ENCODE measurements around the gene PPTC7.
A peak's percentile ranks its signal among the peaks of the same experiment; 100 is the strongest.

The PPTC7 gene

DNA sequence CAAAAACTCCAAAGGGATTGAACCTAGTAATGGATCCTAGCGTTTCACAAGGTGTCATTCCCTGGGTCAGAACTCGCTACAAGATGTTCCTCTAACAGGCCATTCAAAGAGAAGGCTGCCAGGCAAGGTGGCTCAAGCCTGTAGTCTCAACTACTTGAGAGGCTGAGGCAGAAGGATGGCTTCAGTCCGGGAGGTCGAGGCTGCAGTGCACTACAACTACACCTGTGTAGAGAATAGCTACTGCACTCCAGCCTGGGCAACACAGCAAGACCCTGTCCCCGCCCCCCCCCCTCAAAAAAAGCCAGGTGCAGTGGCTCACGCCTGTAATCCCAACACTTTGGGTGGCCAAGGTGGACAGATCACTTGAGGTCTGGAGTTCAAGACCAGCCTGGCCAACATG is 14.4 kb downstream of the PPTC7 start (continued):
- TF ChIP-seq AEBP2 (tag by site-specific recombination; IDR thresholded peaks at IDR 0.05; ENCODE audit: borderline replicate concordance), result no peak
- no peak for TF ChIP-seq ZNF830 (tag by site-specific recombination; IDR thresholded peaks at IDR 0.05; ENCODE audit: low read depth)
- no peak for TF ChIP-seq ZSCAN5A (tag by site-specific recombination; IDR thresholded peaks at IDR 0.05)
- no peak for TF ChIP-seq ZNF639 (tag by site-specific recombination; IDR thresholded peaks at IDR 0.05)
- no peak for TF ChIP-seq WT1 (tag by site-specific recombination; IDR thresholded peaks at IDR 0.05)
- TF ChIP-seq, protein P1, sequence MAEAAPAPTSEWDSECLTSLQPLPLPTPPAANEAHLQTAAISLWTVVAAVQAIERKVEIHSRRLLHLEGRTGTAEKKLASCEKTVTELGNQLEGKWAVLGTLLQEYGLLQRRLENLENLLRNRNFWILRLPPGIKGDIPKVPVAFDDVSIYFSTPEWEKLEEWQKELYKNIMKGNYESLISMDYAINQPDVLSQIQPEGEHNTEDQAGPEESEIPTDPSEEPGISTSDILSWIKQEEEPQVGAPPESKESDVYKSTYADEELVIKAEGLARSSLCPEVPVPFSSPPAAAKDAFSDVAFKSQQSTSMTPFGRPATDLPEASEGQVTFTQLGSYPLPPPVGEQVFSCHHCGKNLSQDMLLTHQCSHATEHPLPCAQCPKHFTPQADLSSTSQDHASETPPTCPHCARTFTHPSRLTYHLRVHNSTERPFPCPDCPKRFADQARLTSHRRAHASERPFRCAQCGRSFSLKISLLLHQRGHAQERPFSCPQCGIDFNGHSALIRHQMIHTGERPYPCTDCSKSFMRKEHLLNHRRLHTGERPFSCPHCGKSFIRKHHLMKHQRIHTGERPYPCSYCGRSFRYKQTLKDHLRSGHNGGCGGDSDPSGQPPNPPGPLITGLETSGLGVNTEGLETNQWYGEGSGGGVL (tag by site-specific recombination; IDR thresholded peaks at IDR 0.05), result no peak

DNA sequence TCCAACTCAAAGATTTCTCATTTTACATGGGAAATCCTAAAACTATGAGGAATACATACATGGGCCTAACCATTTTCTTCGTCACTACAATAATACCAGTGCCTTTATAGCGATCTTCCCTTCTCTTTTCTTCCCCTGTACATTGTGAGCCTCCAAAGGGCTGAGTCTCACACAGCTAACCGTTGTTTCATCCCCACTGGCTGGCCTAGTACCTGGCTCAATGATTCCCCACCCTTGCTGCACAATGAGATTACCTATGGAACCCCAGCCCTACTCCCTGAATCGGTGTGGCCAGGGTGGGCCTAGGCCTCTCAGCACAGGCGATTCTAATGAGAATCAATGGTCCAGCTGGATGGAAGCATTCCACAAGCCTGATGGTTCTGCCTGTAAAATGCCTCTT is 16.1 kb downstream of the PPTC7 start:
- no peak overlapping the region for H3K27ac ChIP-seq (ENCODE audit: extremely low read depth, low read depth, low read length)
- H3K9me3 ChIP-seq (ENCODE audit: control insufficient read depth, insufficient read depth, low read depth, low read length), result no peaks in the 10 kb centered on the region; the same call in 1 of the 2 replicates
- no peak overlapping the region for H3K4me3 ChIP-seq (ENCODE audit: low read depth, low read length)
- H3K4me1 ChIP-seq (ENCODE audit: control insufficient read depth, insufficient read depth, low read length), result peaks cover 13% of the 10 kb centered on the region
- ChIA-PET CTCF (interaction anchor here (0.6 to 1.7 kb wide), 4 partner anchors 15 to 263 kb away, joined by 4 to 7 read pairs (median 4); no protein-coding TSS in a partner anchor), POLR2A (interaction anchor here (1.8 kb wide), 1 partner anchor 47 kb away, joined by 5 read pairs; the partner anchor contains the start of gene TCTN1)
- no peak for TF ChIP-seq ZSCAN4 (tag by site-specific recombination; IDR thresholded peaks at IDR 0.05)
- TF ChIP-seq ZNF555 (tag by site-specific recombination; conservative IDR thresholded peaks at IDR 0.05), result no peak
- TF ChIP-seq MZF1 (tag by site-specific recombination; IDR thresholded peaks at IDR 0.05; ENCODE audit: borderline replicate concordance), result peak; percentile 60; the same call in 1 of the 2 replicates
- H3K36me3 ChIP-seq (ENCODE audit: control insufficient read depth in 2 of 2, insufficient read depth in 1 of 2, low read length in 2 of 2), result no peaks in the 10 kb centered on the region; a peak in 1 of 3 replicates

DNA sequence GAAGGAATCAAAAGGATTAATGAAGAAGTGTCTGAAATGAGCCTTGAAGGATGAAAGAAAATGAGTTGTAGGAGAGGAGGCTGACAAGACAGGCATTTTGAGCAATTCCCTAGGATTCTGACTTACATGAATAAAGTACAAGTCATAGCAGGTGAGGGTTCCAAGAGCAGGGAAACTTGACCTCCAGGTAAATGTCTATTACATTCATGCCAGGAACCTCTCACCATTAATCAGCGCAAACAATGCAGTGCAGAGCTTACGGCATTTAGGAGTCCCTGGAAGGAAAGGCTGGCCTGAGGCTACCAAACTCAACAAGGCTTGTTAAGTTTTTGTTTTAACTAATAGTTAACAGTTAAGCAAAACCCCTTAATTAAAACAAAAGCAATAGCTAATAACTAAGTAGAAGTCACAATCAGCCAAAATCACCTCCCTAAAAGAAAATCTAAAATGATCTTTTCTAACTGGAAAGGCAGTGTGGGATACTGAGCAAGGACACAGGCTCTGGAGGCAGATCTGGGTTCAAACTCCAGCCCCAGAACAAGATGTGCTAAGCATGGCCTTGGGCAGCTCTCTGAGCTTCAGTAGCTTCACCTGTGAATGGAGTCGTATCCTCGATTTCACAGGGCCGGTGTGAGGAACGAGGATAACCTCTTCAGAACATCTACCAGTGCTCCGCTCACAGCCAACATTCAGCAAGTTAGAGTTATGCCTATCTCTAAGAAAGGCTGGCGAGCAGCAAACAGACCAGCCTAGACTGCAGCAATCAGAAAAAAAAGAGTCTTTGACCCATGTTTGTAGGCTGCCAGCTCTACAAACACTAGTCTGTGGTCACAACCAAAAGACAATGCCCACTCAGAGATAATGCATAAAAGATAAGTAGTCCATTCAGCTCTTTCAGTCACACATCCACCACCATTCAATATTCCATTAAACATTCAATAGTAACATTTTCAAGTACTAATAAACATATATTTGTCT is 16.9 kb downstream of the PPTC7 start:
- no peaks in the 10 kb centered on the region; a peak in 1 of 3 replicates for H3K36me3 ChIP-seq (ENCODE audit: control insufficient read depth in 2 of 2, insufficient read depth in 1 of 2, low read length in 2 of 2)
- TF ChIP-seq SCRT2 (tag by site-specific recombination; IDR thresholded peaks at IDR 0.05), result no peak
- TF ChIP-seq ZNF10 (tag by site-specific recombination; IDR thresholded peaks at IDR 0.05), result 0 out of 2 replicates have a peak, but pooled peaks have one; percentile 33
- no peak for TF ChIP-seq ZNF521 (tag by site-specific recombination; IDR thresholded peaks at IDR 0.05)
- no peak for TF ChIP-seq ZSCAN5A (tag by site-specific recombination; IDR thresholded peaks at IDR 0.05)
- no peak for TF ChIP-seq ZNF24 (tag by site-specific recombination; IDR thresholded peaks at IDR 0.05)
- TF ChIP-seq ZNF768 (tag by site-specific recombination; IDR thresholded peaks at IDR 0.05), result no peak
- TF ChIP-seq ZNF670 (tag by site-specific recombination; IDR thresholded peaks at IDR 0.05; ENCODE audit: low read depth), result no peak
- TF ChIP-seq ZNF600 (tag by site-specific recombination; IDR thresholded peaks at IDR 0.05), result 0 out of 2 replicates have a peak, but pooled peaks have one; percentile 38
- no peak for TF ChIP-seq MZF1 (tag by site-specific recombination; IDR thresholded peaks at IDR 0.05; ENCODE audit: borderline replicate concordance)
- peak; percentile 81 for TF ChIP-seq ZBTB17 (tag by site-specific recombination; IDR thresholded peaks at IDR 0.05)
- H3K27ac ChIP-seq (ENCODE audit: extremely low read depth, low read depth, low read length), result no peak overlapping the region
- H3K4me1 ChIP-seq (ENCODE audit: control insufficient read depth, insufficient read depth, low read length), result peaks cover 13% of the 10 kb centered on the region
- H3K9me3 ChIP-seq (ENCODE audit: control insufficient read depth, insufficient read depth, low read depth, low read length), result no peaks in the 10 kb centered on the region; the same call in 1 of the 2 replicates
- CTCF ChIA-PET, result interaction anchor here (0.6 to 1.7 kb wide), 4 partner anchors 14 to 263 kb away, joined by 3 to 7 read pairs (median 4); no protein-coding TSS in a partner anchor
- POLR2A ChIA-PET, result interaction anchor here (1.8 kb wide), 1 partner anchor 48 kb away, joined by 5 read pairs; the partner anchor contains the start of gene TCTN1
- no peak overlapping the region for H3K4me3 ChIP-seq (ENCODE audit: low read depth, low read length)
